GM12872 (cell line): Measurements from ENCODE around the gene STPG3.

Experiments used
- CTCF ChIP-seq: IDR thresholded peaks from 3 replicates; pipeline ENCODE4 v1.5.1; 2011; ENCODE audit warnings: low read depth, mild to moderate bottlenecking, low read length, moderate library complexity; ENCODE audit not compliant: insufficient read depth

STPG3 gene

GRCh38 chr9:137237759-137238726, 13.0 kb upstream of the STPG3 start:
- TF ChIP-seq CTCF: no peak

- TF ChIP-seq CTCF: no peak
Measured at GRCh38 chr9:137240318-137240840, 10.7 kb upstream of the STPG3 start.

- TF ChIP-seq CTCF: no peak
Measured at GRCh38 chr9:137240841-137241489, 10.1 kb upstream of the STPG3 start, which contains the start of gene TUBB4B. Gene TUBB4B, plus strand, starts transcription at chr9:137241287. Its CDS starts 74 bp downstream, at chr9:137241361.

- TF ChIP-seq CTCF: no peak
Measured at GRCh38 chr9:137241490-137242268, 9.4 kb upstream of the STPG3 start.

- no peak for TF ChIP-seq CTCF
Measured at GRCh38 chr9:137242269-137243203, 8.6 kb upstream of the STPG3 start.

- no peak for TF ChIP-seq CTCF
Measured at GRCh38 chr9:137243626-137244485, 7.2 kb upstream of the STPG3 start.
